ENCODE measurements around the gene SRSF11.
"Not testable (repeated sequence)": the region's sequence is repeated elsewhere in the genome, so short reads cannot be mapped to it uniquely, and the experiment has no call there.

- not testable (repeated sequence) for TF ChIP-seq EZH2 (IDR thresholded peaks at IDR 0.05; ENCODE audit: insufficient read depth, low read length); CTCF (IDR thresholded peaks at IDR 0.05; ENCODE audit: insufficient read depth, low read depth, low read length)
Measured at GRCh38 chr1:70206833-70207232, 14.3 kb upstream of the SRSF11 start.
